NCI-H2227 (cell line): ENCODE measurements around the gene RBP3.

Experiments used
- DNase-seq: peaks from one replicate; lab custom pipeline; 2025; ENCODE audit not compliant: unreplicated experiment; lab: John Stamatoyannopoulos, UW

RBP3 gene

DNA sequence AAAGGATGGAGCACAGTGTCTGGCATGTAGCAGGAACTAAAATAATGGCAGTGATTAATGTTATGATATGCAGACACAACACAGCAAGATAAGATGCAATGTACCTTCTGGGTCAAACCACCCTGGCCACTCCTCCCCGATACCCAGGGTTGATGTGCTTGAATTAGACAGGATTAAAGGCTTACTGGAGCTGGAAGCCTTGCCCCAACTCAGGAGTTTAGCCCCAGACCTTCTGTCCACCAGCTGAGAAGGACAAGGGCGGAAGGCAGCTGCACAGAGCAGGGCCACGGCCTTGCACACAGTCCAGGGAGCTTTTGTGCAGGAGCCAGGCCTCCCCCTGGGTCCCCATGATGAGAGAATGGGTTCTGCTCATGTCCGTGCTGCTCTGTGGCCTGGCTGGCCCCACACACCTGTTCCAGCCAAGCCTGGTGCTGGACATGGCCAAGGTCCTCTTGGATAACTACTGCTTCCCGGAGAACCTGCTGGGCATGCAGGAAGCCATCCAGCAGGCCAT lies at the start of gene RBP3:
Gene RBP3 (plus strand): TSS at position 226 of the 514 bp plus-strand sequence. CDS start 122 bp downstream, at position 348.
- DNase-seq: no peak

DNA sequence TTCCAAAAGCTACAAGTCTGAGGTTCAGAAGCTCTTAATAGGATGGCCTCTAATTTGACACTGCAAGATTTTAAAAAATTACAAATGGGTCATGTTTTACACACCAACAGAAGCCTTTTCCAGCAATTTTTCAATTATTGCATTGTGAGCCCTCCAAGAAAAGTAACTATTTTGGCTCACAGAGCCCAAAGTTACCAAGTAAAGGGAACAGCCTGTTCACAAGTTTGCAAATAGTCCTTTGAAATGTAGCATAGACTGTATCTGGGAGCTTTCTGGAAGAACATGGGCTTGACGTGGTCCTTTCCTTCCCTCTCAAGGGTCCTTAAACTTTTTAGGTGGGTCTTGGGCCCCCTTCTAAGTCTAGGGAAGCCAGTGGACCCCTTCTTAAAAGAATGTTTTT lies 49.4 kb upstream of the RBP3 start:
- DNase-seq: no peak

GRCh38 chr10:47299611-47300428 lies 48.3 kb upstream of the RBP3 start, which contains the start of gene GDF10:
TSS of gene GDF10 (plus strand) at chr10:47300197. CDS start at chr10:47300652, 455 bp downstream.
- peak; percentile 5 for DNase-seq

DNA sequence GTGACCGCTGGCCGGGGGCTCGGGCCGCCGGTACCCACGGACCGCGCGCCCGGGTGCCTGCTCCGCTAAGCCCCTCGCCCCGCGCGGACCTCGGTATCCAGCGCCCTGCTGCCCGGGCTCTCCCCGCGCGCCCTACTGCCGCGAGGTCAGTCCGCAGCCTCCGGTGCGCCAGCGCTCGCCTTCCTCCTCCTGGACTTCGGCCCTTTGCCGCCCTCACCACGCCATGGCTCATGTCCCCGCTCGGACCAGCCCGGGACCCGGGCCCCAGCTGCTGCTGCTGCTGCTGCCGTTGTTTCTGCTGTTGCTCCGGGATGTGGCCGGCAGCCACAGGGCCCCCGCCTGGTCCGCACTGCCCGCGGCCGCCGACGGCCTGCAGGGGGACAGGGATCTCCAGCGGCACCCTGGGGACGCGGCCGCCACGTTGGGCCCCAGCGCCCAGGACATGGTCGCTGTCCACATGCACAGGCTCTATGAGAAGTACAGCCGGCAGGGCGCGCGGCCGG lies 47.7 kb upstream of the RBP3 start:
- DNase-seq: no peak

DNA sequence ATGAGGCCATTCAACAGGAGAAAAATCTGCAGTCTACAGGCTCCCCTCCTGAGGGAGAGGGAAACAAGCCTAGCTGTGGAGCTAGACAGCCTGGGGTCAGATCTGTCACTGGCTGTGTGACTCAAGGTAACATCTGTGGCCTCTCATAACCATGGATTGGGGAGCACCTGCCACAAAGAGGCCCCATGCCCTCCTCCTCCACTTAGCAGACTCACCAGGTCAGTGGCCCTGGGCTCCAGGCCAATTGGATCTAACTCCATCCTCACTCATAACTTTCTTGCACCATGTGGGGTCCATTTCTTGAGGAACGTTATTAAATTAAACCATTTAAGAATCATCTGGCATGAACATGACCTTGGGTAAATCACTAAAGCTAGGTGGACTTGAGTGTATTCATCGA lies 46.3 kb upstream of the RBP3 start:
- DNase-seq: no peak

DNA sequence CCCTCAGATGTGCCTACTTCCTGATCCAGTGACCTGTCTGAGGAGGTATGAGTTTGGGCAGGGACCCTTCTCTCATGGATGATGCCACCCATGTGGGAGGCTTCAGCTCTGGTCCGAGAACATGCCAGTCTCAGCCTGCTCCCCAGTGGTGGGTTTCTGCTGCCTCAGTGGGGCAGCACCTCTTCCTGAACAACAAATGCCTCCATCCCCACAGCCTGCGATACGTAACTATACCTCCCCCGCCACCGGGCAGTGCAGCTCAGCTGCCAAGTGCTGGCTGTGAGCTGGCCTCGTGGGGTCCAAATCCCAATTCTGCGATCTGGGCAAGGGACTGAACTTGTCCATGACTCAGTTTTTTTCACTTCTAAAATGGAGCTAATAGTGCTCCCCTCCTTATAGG lies 45.1 kb upstream of the RBP3 start:
- no peak for DNase-seq

GRCh38 chr10:47303866-47304265 lies 44.3 kb upstream of the RBP3 start:
- no peak for DNase-seq

GRCh38 chr10:47305566-47305965 lies 42.6 kb upstream of the RBP3 start:
- DNase-seq: no peak

DNA sequence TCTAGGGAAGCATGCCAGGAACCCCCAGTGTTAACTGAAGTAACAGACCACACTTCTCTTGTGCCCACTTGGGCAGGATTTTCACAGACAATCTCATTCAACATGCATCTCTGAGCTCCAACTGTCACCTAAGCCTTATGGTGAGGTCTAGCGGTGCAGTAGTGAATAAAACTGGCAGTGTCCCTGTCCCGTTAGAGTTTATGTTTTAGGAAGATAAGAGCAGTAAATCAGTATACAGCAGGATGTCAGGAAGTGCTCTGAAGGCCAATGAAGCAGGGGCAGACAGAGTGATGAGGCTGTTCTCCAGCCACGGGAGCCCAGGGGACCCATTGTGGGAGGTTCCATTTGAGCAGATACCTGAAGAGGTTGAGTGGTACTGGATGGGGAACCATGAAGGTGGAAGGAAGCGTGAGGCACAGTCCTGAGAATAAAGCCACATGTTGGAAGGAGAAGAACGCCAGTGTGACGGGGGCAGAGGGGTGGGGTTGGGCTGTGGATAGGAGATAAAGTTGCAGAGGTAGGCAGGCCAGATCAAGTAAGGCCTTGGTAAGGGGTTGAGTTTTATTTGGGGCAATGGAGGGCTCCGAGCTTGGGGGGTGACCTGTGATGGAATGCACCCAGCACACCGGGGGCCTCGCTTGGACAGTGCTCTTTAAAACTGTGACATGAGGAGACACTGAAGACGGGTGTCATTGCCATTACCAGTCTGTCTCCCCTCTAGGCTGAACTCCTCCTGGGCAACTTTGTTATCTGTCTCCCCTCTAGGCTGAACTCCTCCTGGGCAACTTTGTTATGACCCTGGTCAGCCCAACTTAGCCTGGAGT lies 41.6 kb upstream of the RBP3 start:
- DNase-seq: no peak

DNA sequence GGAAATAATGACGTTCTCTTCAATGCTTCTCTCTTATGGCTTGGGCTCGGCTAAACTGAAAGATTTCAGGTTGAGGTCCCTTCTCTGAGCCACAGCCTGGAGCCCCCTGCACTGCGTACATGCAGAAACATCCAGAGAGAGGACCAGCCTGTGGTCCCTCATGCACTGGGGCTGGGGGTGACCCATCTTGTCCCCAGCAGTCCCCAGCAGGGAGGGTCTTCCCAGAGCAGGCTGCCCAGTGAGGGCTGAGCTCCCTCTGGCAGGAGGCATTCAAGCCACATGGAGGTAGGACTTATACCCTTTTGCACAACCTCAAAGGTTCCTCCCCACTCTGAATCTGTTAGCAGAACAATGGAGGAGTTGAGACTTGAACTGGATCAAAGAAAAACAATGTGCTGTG lies 40.8 kb upstream of the RBP3 start:
- no peak for DNase-seq

GRCh38 chr10:47308775-47309174 lies 39.4 kb upstream of the RBP3 start:
- DNase-seq: no peak

DNA sequence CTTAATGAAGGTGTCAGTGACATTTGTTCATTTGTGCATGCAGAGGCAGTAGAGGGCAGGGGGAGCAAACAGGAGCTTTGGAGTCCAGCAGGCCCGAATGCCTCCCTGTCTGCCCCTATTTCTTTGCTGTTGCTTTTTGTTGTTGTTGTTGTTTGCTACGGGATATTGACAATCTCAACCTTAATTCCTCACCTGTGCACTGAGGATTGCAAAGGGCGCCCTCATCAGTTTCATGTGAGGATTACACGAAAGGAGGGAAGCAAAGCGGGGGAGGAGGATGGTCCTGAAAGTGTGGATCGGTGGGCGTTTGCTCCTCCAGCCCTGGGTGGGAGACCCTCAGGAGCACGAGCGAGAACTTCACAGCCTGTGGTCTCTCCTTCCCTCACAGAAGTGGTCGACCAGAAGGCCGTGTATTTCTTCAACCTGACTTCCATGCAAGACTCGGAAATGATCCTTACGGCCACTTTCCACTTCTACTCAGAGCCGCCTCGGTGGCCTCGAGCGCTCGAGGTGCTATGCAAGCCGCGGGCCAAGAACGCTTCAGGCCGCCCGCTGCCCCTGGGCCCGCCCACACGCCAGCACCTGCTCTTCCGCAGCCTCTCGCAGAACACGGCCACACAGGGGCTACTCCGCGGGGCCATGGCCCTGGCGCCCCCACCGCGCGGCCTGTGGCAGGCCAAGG lies 38.6 kb upstream of the RBP3 start:
- no peak for DNase-seq

DNA sequence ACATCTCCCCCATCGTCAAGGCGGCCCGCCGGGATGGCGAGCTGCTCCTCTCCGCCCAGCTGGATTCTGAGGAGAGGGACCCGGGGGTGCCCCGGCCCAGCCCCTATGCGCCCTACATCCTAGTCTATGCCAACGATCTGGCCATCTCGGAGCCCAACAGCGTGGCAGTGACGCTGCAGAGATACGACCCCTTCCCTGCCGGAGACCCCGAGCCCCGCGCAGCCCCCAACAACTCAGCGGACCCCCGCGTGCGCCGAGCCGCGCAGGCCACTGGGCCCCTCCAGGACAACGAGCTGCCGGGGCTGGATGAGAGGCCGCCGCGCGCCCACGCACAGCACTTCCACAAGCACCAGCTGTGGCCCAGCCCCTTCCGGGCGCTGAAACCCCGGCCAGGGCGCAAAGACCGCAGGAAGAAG lies 38.1 kb upstream of the RBP3 start:
- no peak for DNase-seq

DNA sequence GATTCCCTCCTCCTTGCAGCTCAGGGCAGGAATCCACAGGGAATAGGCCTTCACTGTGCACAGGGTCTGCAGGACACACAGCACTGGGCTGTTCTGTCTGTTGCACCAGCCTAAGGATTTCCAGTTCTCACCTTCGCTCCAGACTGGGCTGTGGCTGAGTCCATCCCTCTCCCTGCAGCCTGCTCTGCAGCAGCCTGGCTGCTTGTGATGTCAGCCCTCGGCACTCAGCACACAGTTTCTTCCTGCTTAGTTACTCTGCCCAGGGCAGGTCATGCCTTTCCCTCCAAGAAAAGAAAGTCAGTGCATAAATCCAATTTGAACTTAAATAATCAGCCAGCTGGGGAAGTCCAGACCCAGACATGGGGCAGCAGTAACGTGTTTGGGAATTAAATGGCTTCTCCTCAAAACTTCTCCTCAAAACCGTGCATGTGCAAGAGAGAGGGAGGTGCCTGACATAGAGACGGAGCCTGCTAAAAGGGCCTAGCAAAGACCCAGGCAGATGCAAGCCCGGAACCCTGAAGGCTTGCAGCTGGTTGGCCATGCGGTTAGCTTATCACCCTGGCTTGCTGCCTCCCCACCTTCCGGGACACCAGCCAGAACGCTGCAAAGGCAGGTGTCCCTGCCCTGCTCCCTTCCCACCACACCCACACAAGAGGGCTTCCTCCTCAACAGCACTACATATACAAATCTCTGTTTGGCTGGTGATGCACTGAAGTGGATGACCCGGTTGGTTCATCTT lies 36.8 kb upstream of the RBP3 start:
- DNase-seq: no peak

DNA sequence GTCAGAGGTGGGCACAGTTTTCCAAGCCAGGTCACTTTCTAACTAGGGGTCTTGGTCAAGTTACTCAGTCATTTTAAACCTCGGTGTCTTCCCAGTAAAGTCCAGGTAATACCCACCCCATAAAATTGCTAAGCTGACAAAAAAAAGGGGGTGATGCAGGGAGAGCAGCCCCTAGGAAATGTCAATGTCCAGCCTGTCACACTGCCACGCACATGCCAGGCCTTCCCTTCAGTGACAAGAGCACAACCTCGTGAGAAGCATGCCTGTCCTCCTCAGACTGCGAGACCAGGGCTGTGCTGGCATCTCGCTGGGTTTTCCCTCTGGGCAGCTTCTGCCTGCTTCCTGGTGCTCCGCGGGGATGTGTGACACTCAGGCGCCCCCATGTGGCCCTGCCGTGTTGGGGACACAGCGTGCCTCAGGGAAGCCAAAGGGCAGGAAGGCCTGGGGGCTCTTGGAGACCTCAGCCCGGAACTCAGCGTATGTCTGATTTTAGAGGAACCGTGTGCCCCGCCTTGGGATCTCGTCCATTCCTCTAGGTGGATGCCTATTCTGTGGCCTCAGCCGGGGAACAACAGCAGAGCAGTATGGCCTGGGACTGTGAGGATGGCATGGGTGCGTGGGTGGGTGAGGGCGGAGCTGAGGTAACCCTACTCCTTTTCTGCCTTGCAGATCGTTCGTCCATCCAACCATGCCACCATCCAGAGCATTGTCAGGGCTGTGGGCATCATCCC lies 36.1 kb upstream of the RBP3 start:
- peak; percentile 37 for DNase-seq

GRCh38 chr10:47312663-47312995 lies 35.5 kb upstream of the RBP3 start:
- no peak for DNase-seq

DNA sequence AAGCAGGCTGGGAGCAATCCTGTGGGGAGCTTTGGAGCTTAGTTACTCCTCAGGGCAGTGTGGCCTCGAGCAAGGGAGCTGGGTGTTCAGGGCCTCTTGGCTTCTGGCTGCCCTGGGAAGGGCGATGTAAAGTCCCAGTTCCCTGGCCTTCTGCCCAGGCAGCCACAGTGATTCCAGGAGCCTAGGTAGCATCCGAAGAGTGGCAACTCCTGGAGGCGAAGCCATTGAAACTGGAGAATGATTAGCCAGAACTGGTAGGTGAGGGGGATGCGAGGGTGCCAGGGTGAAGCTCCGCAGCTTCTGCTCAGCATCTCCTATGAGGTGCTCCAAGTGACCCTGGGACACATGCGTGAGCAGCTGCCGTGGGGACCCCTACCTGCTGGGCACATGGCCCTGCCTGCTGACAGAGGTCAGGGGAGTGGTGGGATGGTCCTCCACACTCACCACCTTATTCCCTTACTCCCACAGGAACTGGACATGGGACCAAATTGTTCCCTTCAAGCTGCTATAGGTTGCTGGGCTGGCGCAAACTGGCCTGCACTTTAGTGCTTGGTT lies 33.7 kb upstream of the RBP3 start:
- no peak for DNase-seq

DNA sequence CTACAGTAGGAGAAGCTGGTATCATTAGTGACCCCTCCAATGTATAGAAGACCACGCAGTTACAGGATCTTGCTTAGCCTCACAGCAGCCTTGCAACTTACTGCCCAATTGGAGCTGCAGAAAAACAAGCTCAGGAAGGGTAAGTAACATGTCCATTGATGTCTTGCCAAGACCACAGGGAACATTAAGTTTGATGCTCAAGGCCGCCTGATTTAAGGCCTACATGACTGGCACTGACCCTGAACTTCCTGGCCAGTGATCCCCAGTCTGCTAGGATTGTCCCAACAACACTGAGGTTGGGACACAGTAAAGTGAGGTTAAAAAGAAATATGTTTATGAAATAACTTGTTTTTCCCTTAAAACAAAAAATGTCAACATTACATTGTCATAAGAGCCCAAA lies 32.7 kb upstream of the RBP3 start:
- DNase-seq: no peak

DNA sequence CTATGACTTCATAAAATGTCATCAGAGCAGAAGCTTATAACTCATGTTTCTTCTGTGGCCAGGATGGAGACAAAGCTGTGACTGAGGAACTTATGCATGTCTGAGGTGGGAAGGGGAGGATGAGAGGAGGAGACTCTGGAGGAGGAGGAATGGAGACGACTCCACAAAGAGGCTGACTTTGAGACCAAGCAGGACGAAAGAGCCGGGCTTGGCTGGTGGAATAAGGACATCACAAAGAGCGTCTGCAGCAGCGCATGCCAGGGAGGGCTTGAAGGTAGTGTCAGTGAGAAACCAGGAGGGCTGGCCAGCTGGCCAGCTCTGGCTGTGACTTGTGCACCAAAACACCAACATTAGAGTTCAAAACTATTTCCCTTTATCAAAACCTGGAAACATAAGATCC lies 32.0 kb upstream of the RBP3 start:
- no peak for DNase-seq

- no peak for DNase-seq
These were observed 30.9 kb upstream of the RBP3 start for GRCh38 chr10:47317251-47317650.
